ENCODE results near the gene RFNG. TPM values are rescaled to one million over a fixed set of nuclear protein-coding genes. Genes with fewer than 3 reads are reported as not detected.

RFNG gene
- total and polyA plus RNA-seq, 2 of the 13 experiments (the other 11 are each of a cell fraction or from before 2014, with no cell fraction given), result 61.4 to 64.0 TPM

GRCh38 chr17:82008258-82008940 lies 43.2 kb downstream of the RFNG start (continued):
- TF ChIP-seq ZHX2 (IDR thresholded peaks at IDR 0.05; ENCODE audit: low read depth) (no peak), ZHX2 (CRISPR knock-in tag; IDR thresholded peaks at IDR 0.05; ENCODE audit: borderline replicate concordance) (no peak), PRPF4 (IDR thresholded peaks at IDR 0.05; ENCODE audit: low read depth, low read length, poor library complexity, severe bottlenecking) (peak; percentile 48), GRHL1 (CRISPR knock-in tag; conservative IDR thresholded peaks at IDR 0.05) (no peak), ZFAT (CRISPR knock-in tag; conservative IDR thresholded peaks at IDR 0.05) (no peak), BCL3 (CRISPR knock-in tag; IDR thresholded peaks at IDR 0.05) (no peak), NR1H2 (CRISPR knock-in tag; IDR thresholded peaks at IDR 0.05; ENCODE audit: borderline replicate concordance, low read depth) (no peak), MED1 (CRISPR knock-in tag; IDR thresholded peaks at IDR 0.05) (no peak), ZNF543 (CRISPR knock-in tag; IDR thresholded peaks at IDR 0.05) (no peak), ZNF446 (CRISPR knock-in tag; IDR thresholded peaks at IDR 0.05) (no peak), ZNF367 (CRISPR knock-in tag; IDR thresholded peaks at IDR 0.05; ENCODE audit: borderline replicate concordance) (no peak), ZIK1 (CRISPR knock-in tag; IDR thresholded peaks at IDR 0.05; ENCODE audit: borderline replicate concordance, low read depth) (no peak), AGO2 (optimal IDR thresholded peaks at IDR 0.05; ENCODE audit: low read depth, low read length) (peak; percentile 91), AGO1 (IDR thresholded peaks at IDR 0.05; ENCODE audit: low read depth, low read length, poor library complexity, severe bottlenecking) (peak; percentile 84), PCBP1 (IDR thresholded peaks at IDR 0.05; ENCODE audit: borderline replicate concordance, low read depth, low read length) (peak; percentile 76; the same call in 1 of the 2 replicates), ZFP82 (CRISPR knock-in tag; IDR thresholded peaks at IDR 0.05; ENCODE audit: borderline replicate concordance) (no peak), POGZ (CRISPR knock-in tag; IDR thresholded peaks at IDR 0.05) (no peak), FLYWCH1 (CRISPR knock-in tag; IDR thresholded peaks at IDR 0.05) (no peak), ZBTB3 (CRISPR knock-in tag; IDR thresholded peaks at IDR 0.05; ENCODE audit: borderline replicate concordance, low read depth) (no peak)
